ENCODE data around the gene ARHGEF3. TPM values are rescaled to one million over a fixed set of nuclear protein-coding genes. Genes with fewer than 3 reads are reported as not detected.

Gene ARHGEF3
- total RNA-seq, 4 donors from 2014 or later = 3.1 to 11.6 (median 5.7) TPM

DNA sequence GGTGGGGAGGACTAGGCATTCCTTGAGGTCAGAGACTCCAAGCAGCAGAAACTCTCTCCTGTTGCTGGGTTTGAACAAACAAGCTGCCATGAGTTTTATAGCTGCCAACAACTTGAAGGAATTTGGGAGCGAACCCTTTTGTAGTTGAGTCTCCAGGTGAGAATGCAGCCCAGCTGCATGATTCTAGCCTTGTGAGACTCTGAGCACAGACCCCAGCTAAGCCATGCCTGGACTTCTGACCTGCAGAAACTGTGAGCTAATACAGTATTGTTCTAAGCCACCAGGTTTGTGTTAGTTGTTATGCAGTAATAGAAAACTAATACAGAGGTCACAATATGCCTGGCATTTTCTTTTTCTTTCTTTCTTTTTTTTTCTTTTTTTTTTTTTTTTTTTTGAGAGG lies 112.4 kb downstream of the ARHGEF3 start:
- intact Hi-C loops (cut with DNase I; ENCODE audit: low total_unique reads) = no loop called here
- Histone ChIP-seq H3K36me3 (no peaks in the 10 kb centered on the region), H3K9me3 (no peaks in the 10 kb centered on the region), H3K27me3 (no peaks in the 10 kb centered on the region), H3K4me1 (no peaks in the 10 kb centered on the region), H3K27ac (no peak overlapping the region), H3K4me3 (no peak overlapping the region)
- ATAC-seq (no peak), DNase-seq (no peak)
- TF ChIP-seq, protein P1, sequence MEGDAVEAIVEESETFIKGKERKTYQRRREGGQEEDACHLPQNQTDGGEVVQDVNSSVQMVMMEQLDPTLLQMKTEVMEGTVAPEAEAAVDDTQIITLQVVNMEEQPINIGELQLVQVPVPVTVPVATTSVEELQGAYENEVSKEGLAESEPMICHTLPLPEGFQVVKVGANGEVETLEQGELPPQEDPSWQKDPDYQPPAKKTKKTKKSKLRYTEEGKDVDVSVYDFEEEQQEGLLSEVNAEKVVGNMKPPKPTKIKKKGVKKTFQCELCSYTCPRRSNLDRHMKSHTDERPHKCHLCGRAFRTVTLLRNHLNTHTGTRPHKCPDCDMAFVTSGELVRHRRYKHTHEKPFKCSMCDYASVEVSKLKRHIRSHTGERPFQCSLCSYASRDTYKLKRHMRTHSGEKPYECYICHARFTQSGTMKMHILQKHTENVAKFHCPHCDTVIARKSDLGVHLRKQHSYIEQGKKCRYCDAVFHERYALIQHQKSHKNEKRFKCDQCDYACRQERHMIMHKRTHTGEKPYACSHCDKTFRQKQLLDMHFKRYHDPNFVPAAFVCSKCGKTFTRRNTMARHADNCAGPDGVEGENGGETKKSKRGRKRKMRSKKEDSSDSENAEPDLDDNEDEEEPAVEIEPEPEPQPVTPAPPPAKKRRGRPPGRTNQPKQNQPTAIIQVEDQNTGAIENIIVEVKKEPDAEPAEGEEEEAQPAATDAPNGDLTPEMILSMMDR (IDR thresholded peaks at IDR 0.05 in 4 of 5, conservative IDR thresholded peaks at IDR 0.05 in 1 of 5) = no peak
- TF ChIP-seq POLR2A (IDR thresholded peaks at IDR 0.05) = no peak
- in situ Hi-C loops (cut with MboI; ENCODE audit: low sequenced_read_pairs in 4 of 4) = no loop called here

DNA sequence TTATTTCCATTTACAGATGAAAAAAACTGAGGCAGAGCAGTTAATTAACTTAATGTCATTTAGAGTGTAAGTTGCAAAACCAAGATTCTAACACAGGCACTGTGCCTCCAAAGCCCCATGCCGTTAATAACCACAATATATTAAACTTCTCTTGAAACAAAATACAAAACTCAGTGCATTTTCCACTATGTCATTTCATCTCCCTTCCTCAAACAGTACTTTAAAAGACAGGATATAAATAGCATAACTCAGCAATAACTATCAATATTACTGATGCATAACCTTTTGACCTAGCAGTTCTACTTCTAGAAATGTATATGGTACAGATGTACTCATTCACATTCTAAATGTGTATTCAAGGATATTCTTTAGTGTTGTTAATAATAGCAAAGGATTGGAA lies 113.6 kb downstream of the ARHGEF3 start:
- Histone ChIP-seq H3K36me3 (no peaks in the 10 kb centered on the region), H3K9me3 (no peaks in the 10 kb centered on the region)
- TF ChIP-seq, protein P1 (IDR thresholded peaks at IDR 0.05 in 4 of 5, conservative IDR thresholded peaks at IDR 0.05 in 1 of 5) = no peak
- no peak for TF ChIP-seq POLR2A (IDR thresholded peaks at IDR 0.05)

DNA sequence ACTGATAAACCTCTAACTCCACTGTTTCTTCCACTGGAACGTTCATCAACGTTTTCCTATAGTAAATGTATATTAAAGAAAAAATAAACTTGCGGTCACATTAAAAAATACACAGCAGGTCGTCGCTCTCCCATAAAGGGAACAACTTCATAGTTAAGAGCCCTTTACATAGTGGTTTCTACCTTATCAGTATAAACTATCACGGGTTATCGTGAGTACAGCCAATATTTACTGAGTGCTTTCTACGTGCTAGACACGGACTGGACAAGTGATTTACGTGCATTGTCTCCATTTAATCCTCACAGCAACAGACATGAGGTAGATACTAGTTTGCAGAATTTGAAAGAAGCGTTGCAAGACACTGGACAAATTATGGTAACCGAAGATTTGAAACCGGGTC lies 117.7 kb downstream of the ARHGEF3 start:
- in situ Hi-C loops (cut with MboI; ENCODE audit: low sequenced_read_pairs in 4 of 4) = no loop called here
- no peaks in the 10 kb centered on the region for H3K36me3 ChIP-seq
- H3K4me1 ChIP-seq = peaks cover 13 to 14% of the 10 kb centered on the region in 2 donors
- no peak overlapping the region for H3K27ac ChIP-seq
- no peak for TF ChIP-seq POLR2A (IDR thresholded peaks at IDR 0.05)
- TF ChIP-seq, protein P1 (IDR thresholded peaks at IDR 0.05 in 4 of 5, conservative IDR thresholded peaks at IDR 0.05 in 1 of 5) = no peak
- H3K9me3 ChIP-seq = no peaks in the 10 kb centered on the region
- no peaks in the 10 kb centered on the region for H3K27me3 ChIP-seq
- intact Hi-C loops (cut with DNase I; ENCODE audit: low total_unique reads) = no loop called here
- DNase-seq (no peak), ATAC-seq (no peak)
- no peak overlapping the region for H3K4me3 ChIP-seq

More for the DNA sequence above, 113.6 kb downstream of the ARHGEF3 start:
- Histone ChIP-seq H3K4me1 (no peaks in the 10 kb centered on the region), H3K27ac (no peak overlapping the region), H3K4me3 (no peak overlapping the region), H3K27me3 (no peaks in the 10 kb centered on the region)
- DNase-seq (no peak), ATAC-seq (no peak)
- in situ Hi-C loops (cut with MboI; ENCODE audit: low sequenced_read_pairs in 4 of 4) = no loop called here
- intact Hi-C loops (cut with DNase I; ENCODE audit: low total_unique reads) = no loop called here

DNA sequence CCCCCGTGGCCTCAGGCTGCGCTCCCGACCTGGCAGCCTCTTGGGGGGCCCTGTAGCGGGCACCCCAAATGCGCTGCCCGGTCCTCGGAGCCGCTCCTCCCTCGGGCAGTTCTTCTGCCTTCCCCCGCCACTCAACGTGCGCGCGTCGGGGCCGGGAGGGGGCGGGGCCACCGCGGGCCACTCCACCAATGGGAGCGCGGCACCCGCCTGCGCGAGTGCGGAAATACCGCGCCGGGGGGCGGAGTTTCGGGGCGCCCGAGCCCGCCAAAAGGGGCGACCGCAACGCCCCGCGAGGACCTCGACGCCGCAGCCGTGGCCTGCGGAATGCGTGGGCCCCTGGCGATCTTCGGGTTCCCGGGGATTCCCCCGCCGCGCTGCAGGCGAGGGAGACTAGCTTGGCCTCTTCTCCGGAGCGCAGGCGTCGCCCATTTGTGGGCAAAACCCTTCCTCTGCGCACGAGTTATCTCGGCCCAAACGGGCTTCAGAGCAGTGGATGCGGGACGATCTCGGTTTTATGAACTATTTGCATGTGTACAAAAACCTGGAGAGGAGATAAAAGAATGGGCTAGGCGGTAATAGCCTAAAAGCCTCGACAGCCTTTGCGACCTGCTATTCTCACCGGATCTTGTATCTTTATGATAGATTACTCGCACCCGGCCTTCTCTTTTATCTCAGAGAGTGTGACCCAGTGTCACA lies 118.5 kb downstream of the ARHGEF3 start, which contains the start of gene TASOR:
TASOR (minus strand) TSS at position 144 of the 696 bp plus-strand sequence. CDS start 259 bp downstream, outside the sequence.
- peak; percentile 58 to 65 for TF ChIP-seq POLR2A (IDR thresholded peaks at IDR 0.05)
- TF ChIP-seq, protein P1 (IDR thresholded peaks at IDR 0.05 in 4 of 5, conservative IDR thresholded peaks at IDR 0.05 in 1 of 5) = no peak
- peak within 1 kb of the TSS; percentile 97 to 99 (median 98) for H3K27ac ChIP-seq
- intact Hi-C loops (cut with DNase I; ENCODE audit: low total_unique reads) (loop anchor here (1.0 to 2.0 kb wide), 2 partner anchors 118 to 126 kb away; partner anchors contain the start of genes ARHGEF3 and CCDC66), in situ Hi-C loops (cut with MboI; ENCODE audit: low sequenced_read_pairs in 4 of 4) (no loop called here)
- DNase-seq (peak; percentile 38 to 73), ATAC-seq (peak; percentile 88 to 91)
- no peaks in the 10 kb centered on the region for H3K27me3 ChIP-seq
- H3K4me1 ChIP-seq = peaks cover 13 to 14% of the 10 kb centered on the region in 2 donors
- no peaks in the 10 kb centered on the region for H3K9me3 ChIP-seq
- H3K4me3 ChIP-seq = peak within 1 kb of the TSS; percentile 86 to 98 (median 94)
- no peaks in the 10 kb centered on the region for H3K36me3 ChIP-seq
